ENCODE data around the gene ANKRD50.

ANKRD50 gene

DNA sequence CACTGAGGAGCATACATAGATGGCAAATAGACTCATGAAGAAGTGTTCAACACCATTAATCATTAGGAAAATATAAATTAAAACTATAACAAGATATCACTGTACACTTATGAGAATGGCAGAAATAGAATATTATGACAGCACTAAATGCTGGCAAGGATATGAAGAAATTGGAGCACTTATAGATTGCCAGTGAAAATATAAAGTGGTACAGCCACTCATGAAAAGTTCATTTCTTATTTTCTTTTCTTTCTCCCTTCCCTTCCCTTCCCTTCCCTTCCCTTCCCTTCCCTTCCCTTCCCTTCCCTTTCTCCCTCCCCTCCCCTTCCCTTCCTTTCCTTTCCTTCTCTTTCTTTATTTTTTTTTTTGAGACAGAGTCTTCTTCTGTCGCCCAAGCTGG is 53.7 kb downstream of the ANKRD50 start:
- no peaks in the 10 kb centered on the region for H3K27me3 ChIP-seq (ENCODE audit: insufficient read depth, low read length)
- no peaks in the 10 kb centered on the region for H3K9me2 ChIP-seq (ENCODE audit: low read depth, low read length)
- no peaks in the 10 kb centered on the region for H3K9me3 ChIP-seq (ENCODE audit: low read length)
- no peaks in the 10 kb centered on the region for H3K79me2 ChIP-seq (ENCODE audit: insufficient read depth, low read length)
- TF ChIP-seq, protein P1, sequence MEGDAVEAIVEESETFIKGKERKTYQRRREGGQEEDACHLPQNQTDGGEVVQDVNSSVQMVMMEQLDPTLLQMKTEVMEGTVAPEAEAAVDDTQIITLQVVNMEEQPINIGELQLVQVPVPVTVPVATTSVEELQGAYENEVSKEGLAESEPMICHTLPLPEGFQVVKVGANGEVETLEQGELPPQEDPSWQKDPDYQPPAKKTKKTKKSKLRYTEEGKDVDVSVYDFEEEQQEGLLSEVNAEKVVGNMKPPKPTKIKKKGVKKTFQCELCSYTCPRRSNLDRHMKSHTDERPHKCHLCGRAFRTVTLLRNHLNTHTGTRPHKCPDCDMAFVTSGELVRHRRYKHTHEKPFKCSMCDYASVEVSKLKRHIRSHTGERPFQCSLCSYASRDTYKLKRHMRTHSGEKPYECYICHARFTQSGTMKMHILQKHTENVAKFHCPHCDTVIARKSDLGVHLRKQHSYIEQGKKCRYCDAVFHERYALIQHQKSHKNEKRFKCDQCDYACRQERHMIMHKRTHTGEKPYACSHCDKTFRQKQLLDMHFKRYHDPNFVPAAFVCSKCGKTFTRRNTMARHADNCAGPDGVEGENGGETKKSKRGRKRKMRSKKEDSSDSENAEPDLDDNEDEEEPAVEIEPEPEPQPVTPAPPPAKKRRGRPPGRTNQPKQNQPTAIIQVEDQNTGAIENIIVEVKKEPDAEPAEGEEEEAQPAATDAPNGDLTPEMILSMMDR (IDR thresholded peaks at IDR 0.05; ENCODE audit: low read length), result no peak
- TF ChIP-seq EZH2 (IDR thresholded peaks at IDR 0.05; ENCODE audit: borderline replicate concordance, low read length), result no peak
- no peak overlapping the region for H3K4me2 ChIP-seq (ENCODE audit: low read length)
- no peaks in the 10 kb centered on the region for H3F3A ChIP-seq (ENCODE audit: insufficient read depth, low read length)
- no peaks in the 10 kb centered on the region for H4K20me1 ChIP-seq (ENCODE audit: insufficient read depth, low read length)
- no peak overlapping the region for H3K4me3 ChIP-seq (ENCODE audit: low read depth, low read length, poor library complexity, severe bottlenecking)
- no peaks in the 10 kb centered on the region for H3K36me3 ChIP-seq (ENCODE audit: insufficient read depth, low read length)
- H3K4me1 ChIP-seq (ENCODE audit: insufficient read depth, low read length, severe bottlenecking), result no peaks in the 10 kb centered on the region
- no peak overlapping the region for H3K27ac ChIP-seq (ENCODE audit: low read depth, low read length, poor library complexity, severe bottlenecking)
- no peak overlapping the region for H3K9ac ChIP-seq (ENCODE audit: low read length)
- H2AFZ ChIP-seq (ENCODE audit: low read length), result no peak overlapping the region

DNA sequence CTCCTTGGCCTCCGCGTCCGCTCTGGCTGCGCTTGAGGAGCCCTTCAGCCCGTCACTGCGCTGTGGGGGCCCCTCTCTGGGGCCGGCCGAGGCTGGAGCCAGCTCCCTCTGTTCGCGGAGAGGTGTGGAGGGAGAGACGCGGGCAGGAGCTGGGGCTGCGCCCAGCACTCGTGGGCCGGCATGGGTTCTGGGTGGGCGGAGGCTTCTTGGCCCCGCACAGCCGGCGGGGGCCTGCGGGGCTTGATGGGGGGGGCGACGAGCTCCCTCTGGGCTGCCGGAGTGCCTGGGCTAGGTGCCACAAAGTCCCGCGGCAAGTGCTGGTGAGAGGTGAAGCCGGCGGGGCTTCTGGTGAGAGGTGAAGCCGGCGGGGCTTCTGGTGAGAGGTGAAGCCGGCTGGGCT is 61.9 kb downstream of the ANKRD50 start:
- H3K4me3 ChIP-seq (ENCODE audit: low read depth, low read length, poor library complexity, severe bottlenecking), result no peak overlapping the region
- H2AFZ ChIP-seq (ENCODE audit: low read length), result no peak overlapping the region
- no peaks in the 10 kb centered on the region for H3K27me3 ChIP-seq (ENCODE audit: insufficient read depth, low read length)
- no peaks in the 10 kb centered on the region for H3F3A ChIP-seq (ENCODE audit: insufficient read depth, low read length)
- H3K9me3 ChIP-seq (ENCODE audit: low read length), result no peaks in the 10 kb centered on the region
- H3K36me3 ChIP-seq (ENCODE audit: insufficient read depth, low read length), result no peaks in the 10 kb centered on the region
- H4K20me1 ChIP-seq (ENCODE audit: insufficient read depth, low read length), result no peaks in the 10 kb centered on the region
- H3K27ac ChIP-seq (ENCODE audit: low read depth, low read length, poor library complexity, severe bottlenecking), result no peak overlapping the region
- TF ChIP-seq, protein P1 (IDR thresholded peaks at IDR 0.05; ENCODE audit: low read length), result no peak
- no peak overlapping the region for H3K9ac ChIP-seq (ENCODE audit: low read length)
- H3K9me2 ChIP-seq (ENCODE audit: low read depth, low read length), result no peaks in the 10 kb centered on the region
- no peaks in the 10 kb centered on the region for H3K4me1 ChIP-seq (ENCODE audit: insufficient read depth, low read length, severe bottlenecking)
- H3K4me2 ChIP-seq (ENCODE audit: low read length), result no peak overlapping the region
- no peaks in the 10 kb centered on the region for H3K79me2 ChIP-seq (ENCODE audit: insufficient read depth, low read length)

DNA sequence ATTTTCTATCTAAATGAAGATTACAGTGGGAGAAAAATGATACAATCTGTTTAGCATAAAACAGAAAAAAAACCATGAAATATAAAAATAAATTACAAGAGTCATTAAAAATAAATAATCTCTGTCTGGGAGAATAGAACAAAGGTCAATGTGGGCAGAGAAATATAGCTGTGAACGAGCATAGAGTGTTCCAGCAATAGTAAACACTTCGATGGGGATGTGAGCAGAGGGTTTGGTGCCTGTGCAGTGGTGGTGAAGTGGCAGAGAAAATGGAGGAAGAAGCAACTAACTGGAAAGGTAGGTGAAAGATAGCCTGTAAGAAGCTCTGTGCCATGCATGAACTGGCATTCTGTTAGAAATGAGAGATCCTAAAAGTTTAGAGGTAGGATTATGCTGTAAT is 64.9 kb downstream of the ANKRD50 start:
- no peak overlapping the region for H3K9ac ChIP-seq (ENCODE audit: low read length)
- no peak overlapping the region for H2AFZ ChIP-seq (ENCODE audit: low read length)
- H3K9me2 ChIP-seq (ENCODE audit: low read depth, low read length), result no peaks in the 10 kb centered on the region
- H3K79me2 ChIP-seq (ENCODE audit: insufficient read depth, low read length), result no peaks in the 10 kb centered on the region
- H3K27me3 ChIP-seq (ENCODE audit: insufficient read depth, low read length), result no peaks in the 10 kb centered on the region
- no peaks in the 10 kb centered on the region for H3K36me3 ChIP-seq (ENCODE audit: insufficient read depth, low read length)
- no peaks in the 10 kb centered on the region for H3K4me1 ChIP-seq (ENCODE audit: insufficient read depth, low read length, severe bottlenecking)
- H4K20me1 ChIP-seq (ENCODE audit: insufficient read depth, low read length), result no peaks in the 10 kb centered on the region
- TF ChIP-seq, protein P1 (IDR thresholded peaks at IDR 0.05; ENCODE audit: low read length), result no peak
- no peak for TF ChIP-seq EZH2 (IDR thresholded peaks at IDR 0.05; ENCODE audit: borderline replicate concordance, low read length)
- no peaks in the 10 kb centered on the region for H3F3A ChIP-seq (ENCODE audit: insufficient read depth, low read length)
- H3K9me3 ChIP-seq (ENCODE audit: low read length), result no peaks in the 10 kb centered on the region
- H3K4me3 ChIP-seq (ENCODE audit: low read depth, low read length, poor library complexity, severe bottlenecking), result no peak overlapping the region
- H3K4me2 ChIP-seq (ENCODE audit: low read length), result no peak overlapping the region
- no peak overlapping the region for H3K27ac ChIP-seq (ENCODE audit: low read depth, low read length, poor library complexity, severe bottlenecking)
